ENCODE measurements around the gene GPR85. TPM values are rescaled to one million over a fixed set of nuclear protein-coding genes. Genes with fewer than 3 reads are reported as not detected.

The GPR85 gene
- total and polyA plus RNA-seq, 2 donors (not counting 1 experiment from before 2014, with no cell fraction given): 3.0 to 9.2 TPM

DNA sequence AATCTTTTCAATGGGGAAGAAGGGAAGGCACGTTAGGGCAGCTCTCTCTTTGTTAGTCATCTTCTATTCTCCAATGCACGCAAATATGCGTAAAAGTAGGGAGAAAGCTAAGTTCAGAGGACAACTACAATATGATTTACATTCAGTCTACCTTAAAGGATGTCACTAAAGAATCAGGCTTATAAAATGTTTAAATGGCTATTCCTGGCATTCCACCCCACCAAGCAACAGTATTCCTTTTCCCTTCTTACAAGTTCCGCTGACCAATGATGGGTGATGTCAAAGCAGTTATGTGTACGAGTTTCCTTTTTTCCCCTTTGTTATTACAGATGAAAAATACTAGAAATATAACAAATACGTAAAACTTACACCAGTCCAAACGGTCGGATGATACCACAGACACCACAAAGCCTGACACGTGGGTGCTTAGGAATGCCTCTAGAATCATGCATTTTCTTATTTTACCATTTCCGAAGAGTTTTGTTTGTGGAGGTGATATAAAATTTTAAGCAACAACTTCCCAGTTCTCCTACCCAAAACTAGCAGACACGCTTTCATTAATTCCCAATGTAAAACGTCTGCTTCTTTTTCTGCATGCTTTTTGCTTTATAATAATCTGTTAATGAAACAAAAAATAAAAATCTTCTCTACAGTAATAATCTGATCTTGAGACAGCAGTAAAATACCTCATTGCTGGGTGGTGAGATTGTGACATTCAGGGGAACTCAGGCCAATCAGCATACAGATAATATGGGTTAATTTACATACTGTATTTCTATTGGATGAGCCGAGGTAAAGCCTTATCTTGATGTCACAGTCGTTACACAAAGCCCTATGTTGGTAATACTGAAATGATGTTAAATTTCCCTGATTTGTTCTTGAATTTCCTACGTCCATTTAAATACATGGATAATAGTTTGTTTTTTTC, 708 bp upstream of the GPR85 start:
- peak overlapping the region; percentile 37 for H3K9ac ChIP-seq (ENCODE audit: insufficient read depth, low read length)
- no peaks in the 10 kb centered on the region for H3K79me2 ChIP-seq (ENCODE audit: control insufficient read depth, insufficient read depth, low read length)
- no peaks in the 10 kb centered on the region for H3K9me3 ChIP-seq (ENCODE audit: control insufficient read depth, insufficient read depth, low read depth, low read length)
- no peaks in the 10 kb centered on the region for H4K20me1 ChIP-seq (ENCODE audit: control insufficient read depth, extremely low read depth, insufficient read depth, low read length)
- peak overlapping the region; percentile 71 for H3K4me2 ChIP-seq (ENCODE audit: extremely low read depth, insufficient read depth, low read length)
- H3K4me1 ChIP-seq (ENCODE audit: control insufficient read depth, extremely low read depth, insufficient read depth, low read length): no peaks in the 10 kb centered on the region
- H2AFZ ChIP-seq (ENCODE audit: low read length): peak overlapping the region; percentile 57
- H3K27ac ChIP-seq (ENCODE audit: insufficient read depth, low read length): peak overlapping the region; percentile 92
- H3K4me3 ChIP-seq (replicated peaks in 1 of 4; ENCODE audit: control extremely low read depth in 1 of 4, insufficient read depth in 1 of 4, low read depth in 3 of 4, low read length in 4 of 4): peak overlapping the region; percentile 49 to 77 (median 60)
- H3K36me3 ChIP-seq (ENCODE audit: control insufficient read depth, insufficient read depth, low read length): no peaks in the 10 kb centered on the region
- no peaks in the 10 kb centered on the region for H3K27me3 ChIP-seq (ENCODE audit: control insufficient read depth, insufficient read depth, low read length)
- peak; percentile 90 to 93 for DNase-seq (ENCODE audit: low read depth in 2 of 2)
- TF ChIP-seq CTCF (conservative IDR thresholded peaks at IDR 0.05 in 1 of 2, IDR thresholded peaks at IDR 0.05 in 1 of 2; ENCODE audit: low read depth in 1 of 2, low read length in 2 of 2): no peak
- no peak for TF ChIP-seq EZH2 (IDR thresholded peaks at IDR 0.05; ENCODE audit: low read length, missing control alignments)

- H3K79me2 ChIP-seq (ENCODE audit: control insufficient read depth, insufficient read depth, low read length): no peaks in the 10 kb centered on the region
- peak overlapping the region; percentile 95 for H2AFZ ChIP-seq (ENCODE audit: low read length)
- peak overlapping the region; percentile 92 for H3K27ac ChIP-seq (ENCODE audit: insufficient read depth, low read length)
- H3K9me3 ChIP-seq (ENCODE audit: control insufficient read depth, insufficient read depth, low read depth, low read length): no peaks in the 10 kb centered on the region
- H3K36me3 ChIP-seq (ENCODE audit: control insufficient read depth, insufficient read depth, low read length): no peaks in the 10 kb centered on the region
- peak overlapping the region; percentile 71 for H3K4me2 ChIP-seq (ENCODE audit: extremely low read depth, insufficient read depth, low read length)
- no peaks in the 10 kb centered on the region for H3K27me3 ChIP-seq (ENCODE audit: control insufficient read depth, insufficient read depth, low read length)
- H4K20me1 ChIP-seq (ENCODE audit: control insufficient read depth, extremely low read depth, insufficient read depth, low read length): no peaks in the 10 kb centered on the region
- peak overlapping the region; percentile 47 to 77 (median 62) for H3K4me3 ChIP-seq (replicated peaks in 1 of 4; ENCODE audit: control extremely low read depth in 1 of 4, insufficient read depth in 1 of 4, low read depth in 3 of 4, low read length in 4 of 4)
- DNase-seq (ENCODE audit: low read depth in 2 of 2): peak; percentile 43 to 48
- no peak overlapping the region for H3K9ac ChIP-seq (ENCODE audit: insufficient read depth, low read length)
- TF ChIP-seq EZH2 (IDR thresholded peaks at IDR 0.05; ENCODE audit: low read length, missing control alignments) (no peak), CTCF (conservative IDR thresholded peaks at IDR 0.05 in 1 of 2, IDR thresholded peaks at IDR 0.05 in 1 of 2; ENCODE audit: low read depth in 1 of 2, low read length in 2 of 2) (no peak)
- H3K4me1 ChIP-seq (ENCODE audit: control insufficient read depth, extremely low read depth, insufficient read depth, low read length): no peaks in the 10 kb centered on the region
These were observed 741 bp downstream of the GPR85 start for GRCh38 chr7:113085781-113086390.

GRCh38 chr7:113084496-113085172, 2.0 kb downstream of the GPR85 start:
- Histone ChIP-seq H3K27me3 (ENCODE audit: control insufficient read depth, insufficient read depth, low read length) (no peaks in the 10 kb centered on the region), H3K79me2 (ENCODE audit: control insufficient read depth, insufficient read depth, low read length) (no peaks in the 10 kb centered on the region), H3K9me3 (ENCODE audit: control insufficient read depth, insufficient read depth, low read depth, low read length) (no peaks in the 10 kb centered on the region), H3K27ac (ENCODE audit: insufficient read depth, low read length) (no peak overlapping the region), H4K20me1 (ENCODE audit: control insufficient read depth, extremely low read depth, insufficient read depth, low read length) (no peaks in the 10 kb centered on the region), H3K9ac (ENCODE audit: insufficient read depth, low read length) (no peak overlapping the region), H3K36me3 (ENCODE audit: control insufficient read depth, insufficient read depth, low read length) (no peaks in the 10 kb centered on the region), H3K4me1 (ENCODE audit: control insufficient read depth, extremely low read depth, insufficient read depth, low read length) (no peaks in the 10 kb centered on the region), H3K4me2 (ENCODE audit: extremely low read depth, insufficient read depth, low read length) (no peak overlapping the region), H3K4me3 (replicated peaks in 1 of 4; ENCODE audit: control extremely low read depth in 1 of 4, insufficient read depth in 1 of 4, low read depth in 3 of 4, low read length in 4 of 4) (no peak overlapping the region), H2AFZ (ENCODE audit: low read length) (no peak overlapping the region)
- no peak for DNase-seq (ENCODE audit: low read depth in 2 of 2)
- TF ChIP-seq EZH2 (IDR thresholded peaks at IDR 0.05; ENCODE audit: low read length, missing control alignments): no peak
- TF ChIP-seq CTCF (conservative IDR thresholded peaks at IDR 0.05 in 1 of 2, IDR thresholded peaks at IDR 0.05 in 1 of 2; ENCODE audit: low read depth in 1 of 2, low read length in 2 of 2): no peak
